K562 (cell line): Measurements from ENCODE around the gene IGFL1. TPM values are rescaled to one million over a fixed set of nuclear protein-coding genes. Genes with fewer than 3 reads are reported as not detected.

Source experiments
- CLOCK ChIP-seq: fragments of 250-450 bp; sonication (Bioruptor Pico); IDR thresholded peaks from 2 replicates; pipeline ENCODE4 v1.4.0; 2020; ENCODE audit warnings: mild to moderate bottlenecking, moderate library complexity, borderline replicate concordance
- CXXC5 ChIP-seq: fragments of 250-450 bp; sonication (Bioruptor Pico); IDR thresholded peaks from 2 replicates; pipeline ENCODE4 v1.8.0; 2022; ENCODE audit warnings: inconsistent platforms, mild to moderate bottlenecking, moderate library complexity
- ILK ChIP-seq: fragments of 450-650 bp; IDR thresholded peaks from 2 replicates; pipeline ENCODE4 v1.6.1; 2016; ENCODE audit warnings: missing genetic modification characterization, low read depth, mild to moderate bottlenecking, missing compliant biosample characterization, moderate library complexity, borderline replicate concordance
- KLF10 ChIP-seq: fragments of 250-450 bp; sonication (Bioruptor Pico); IDR thresholded peaks from 2 replicates; pipeline ENCODE4 v1.6.1; 2021; ENCODE audit warnings: matching md5 sums
- MAFF ChIP-seq: IDR thresholded peaks from 2 replicates; pipeline ENCODE4 v1.6.1; 2012; ENCODE audit warnings: low read length, improper control_type of control experiment
- MCM5 ChIP-seq: fragments of 450-650 bp; IDR thresholded peaks from 2 replicates; pipeline ENCODE4 v1.6.1; 2016; ENCODE audit warnings: low read depth
- MYC ChIP-seq, 2 experiments: fragments of 250-450 bp in 1 of 2; sonication (Bioruptor Pico) in 1 of 2; IDR thresholded peaks; 2 replicates each; pipeline versions ENCODE4 v1.5.1 to v1.6.1; 2012 to 2021; ENCODE audit warnings: low read depth in 2 of 2, borderline replicate concordance in 1 of 2, improper control_type of control experiment in 1 of 2, low read length in 1 of 2, mild to moderate bottlenecking in 1 of 2, moderate library complexity in 1 of 2
- PATZ1 ChIP-seq: fragments of 250-450 bp; sonication (Bioruptor Pico); IDR thresholded peaks from 2 replicates; pipeline ENCODE4 v1.5.0; 2020; ENCODE audit warnings: mild to moderate bottlenecking, borderline replicate concordance
- PPARD ChIP-seq: fragments of 250-450 bp; sonication (Bioruptor Pico); IDR thresholded peaks from 2 replicates; pipeline ENCODE4 v1.8.0; 2022; ENCODE audit warnings: inconsistent platforms, mild to moderate bottlenecking, moderate library complexity
- STAG1 ChIP-seq: sonication (generic); formaldehyde crosslinking; IDR thresholded peaks from 2 replicates; pipeline ENCODE4 v1.5.0; 2020; ENCODE audit warnings: missing genetic modification reagents, borderline replicate concordance
- TGIF2 ChIP-seq: sonication (generic); formaldehyde crosslinking; IDR thresholded peaks from 2 replicates; pipeline ENCODE4 v1.8.1; 2022; ENCODE audit warnings: mild to moderate bottlenecking, missing genetic modification reagents, moderate library complexity
- THAP12 ChIP-seq: fragments of 250-450 bp; sonication (Bioruptor Pico); IDR thresholded peaks from 2 replicates; pipeline ENCODE4 v1.9.0; 2021; ENCODE audit warnings: mild to moderate bottlenecking, inconsistent platforms
- ZBTB17 ChIP-seq: fragments of 450-650 bp; formaldehyde crosslinking; IDR thresholded peaks from 2 replicates; pipeline ENCODE4 v1.4.0; 2020; ENCODE audit warnings: mild to moderate bottlenecking
- ZFX ChIP-seq: sonication (generic); formaldehyde crosslinking; IDR thresholded peaks from 2 replicates; pipeline ENCODE4 v1.8.0; 2022; ENCODE audit warnings: mild to moderate bottlenecking, missing genetic modification reagents, moderate library complexity
- ZNF280B ChIP-seq: fragments of 250-450 bp; sonication (Bioruptor Pico); IDR thresholded peaks from 2 replicates; pipeline ENCODE4 v1.5.1; 2021; ENCODE audit warnings: mild to moderate bottlenecking
- ZNF707 ChIP-seq: fragments of 250-450 bp; sonication (Bioruptor Pico); conservative IDR thresholded peaks from 2 replicates; pipeline ENCODE4 v1.8.0; 2022; ENCODE audit warnings: inconsistent platforms, mild to moderate bottlenecking, moderate library complexity
- polyA plus RNA-seq, 8 experiments: library from polyadenylated mRNA; depleted of rRNA in 4 of 8; stranded (reverse) in 5 of 8; unstranded in 3 of 8; fragments of >200 nt; fragmentation: Nextera tagmentation in 2 of 8; fragmentation: Illumina TruSeq in 1 of 8; extraction: Ambion mirVana in 2 of 8; extraction: Trizol in 1 of 8; gene quantifications; 2 replicates each; pipeline versions ENCODE4 v1.2.1 to v1.2.3, GENCODE V29; 2011 to 2014; ENCODE audit warnings: inconsistent platforms in 1 of 8, missing spikeins in 1 of 8
- total RNA-seq, 7 experiments: library from RNA; depleted of rRNA in 6 of 7; stranded (reverse); fragments of >200 nt in 6 of 7; fragmentation: Illumina TruSeq in 2 of 7; extraction: Trizol in 2 of 7; gene quantifications; 2 replicates each; pipeline versions ENCODE4 v1.2.1 to v1.2.3, GENCODE V29; 2011 to 2021; ENCODE audit warnings: low replicate concordance in 1 of 7

IGFL1 gene
- total and polyA plus RNA-seq, 9 of the 15 experiments (the other 6 are each of a cell fraction or from before 2014, with no cell fraction given), result not detected

- TF ChIP-seq STAG1 (no peak), PATZ1 (CRISPR knock-in tag) (peak; percentile 70; the same call in 1 of the 2 replicates), THAP12 (CRISPR knock-in tag) (no peak), MAFF (no peak), ZNF280B (CRISPR knock-in tag) (0 out of 2 replicates have a peak, but pooled peaks have one; percentile 6), ZNF707 (no peak), KLF10 (CRISPR knock-in tag) (peak; percentile 78; the same call in 1 of the 2 replicates), ZFX (CRISPR knock-in tag) (peak; percentile 45), MYC (IDR thresholded peaks at IDR 0.05; ENCODE audit: low read depth, low read length) (no peak), MYC (CRISPR knock-in tag; IDR thresholded peaks at IDR 0.05; ENCODE audit: borderline replicate concordance, low read depth) (peak; percentile 58; the same call in 1 of the 2 replicates), CLOCK (CRISPR knock-in tag) (no peak), ILK (no peak), ZBTB17 (peak; percentile 79), PPARD (CRISPR knock-in tag) (no peak), TGIF2 (CRISPR knock-in tag) (no peak), CXXC5 (no peak), MCM5 (no peak)
Observed at GRCh38 chr19:46196410-46197124, 33.0 kb upstream of the IGFL1 start (continued).
